C1 segment of cervical spinal cord (tissue), 14 donors: ENCODE results near the gene C6orf47.
A peak's percentile ranks its signal among the peaks of the same experiment; 100 is the strongest.

Experiments
- DNase-seq, 14 donors: peaks; one replicate each; lab custom pipeline; 2025; lab: John Stamatoyannopoulos, UW

The C6orf47 gene

GRCh38 chr6:31614684-31615578 is 45.6 kb downstream of the C6orf47 start, which contains the start of gene AIF1:
TSS of gene AIF1 (plus strand) at chr6:31615234. CDS start at chr6:31615330, 96 bp downstream.
- peak in 4 of 14 donors; percentile 14 to 32 (median 16) for DNase-seq

- DNase-seq = peak in 3 of 14 donors; percentile 13 to 14 (median 13)
These were observed 46.4 kb downstream of the C6orf47 start for GRCh38 chr6:31614075-31614619.

GRCh38 chr6:31610968-31611367 is 49.6 kb downstream of the C6orf47 start:
- DNase-seq = no peak

GRCh38 chr6:31609519-31610406 is 50.8 kb downstream of the C6orf47 start:
- DNase-seq = no peak
